Cardiac muscle cell (in vitro differentiated cells and primary cell): Measurements from ENCODE around the gene RPRD1A. TPM values are rescaled to one million over a fixed set of nuclear protein-coding genes. Genes with fewer than 3 reads are reported as not detected.

Experiments
- DNase-seq, 2 donors: peaks; one replicate each; pipeline versions ENCODE4 v3.0.0 to v3.0.0-alpha.2; 2010 to 2017; ENCODE audit warnings: low read depth in 1 of 2, low spot score in 1 of 2
- H3K27ac ChIP-seq: fragments of 200-600 bp; sonication (generic); 2 replicates; pipeline ENCODE4 v1.5.1; 2016
- H3K27me3 ChIP-seq: fragments of 200-600 bp; sonication (generic); 2 replicates; pipeline ENCODE4 v1.6.0; 2016; ENCODE audit warnings: control low read depth
- H3K36me3 ChIP-seq: fragments of 200-600 bp; sonication (generic); 2 replicates; pipeline ENCODE4 v1.5.1; 2016; ENCODE audit warnings: control low read depth
- H3K4me1 ChIP-seq: fragments of 200-600 bp; sonication (generic); 2 replicates; pipeline ENCODE4 v1.8.1; 2017; ENCODE audit warnings: low read depth, mild to moderate bottlenecking, mixed run types
- H3K4me3 ChIP-seq: fragments of 200-600 bp; sonication (generic); 2 replicates; pipeline ENCODE4 v1.5.1; 2016; ENCODE audit warnings: mild to moderate bottlenecking
- H3K9me3 ChIP-seq: fragments of 200-600 bp; sonication (generic); 2 replicates; pipeline ENCODE4 v1.5.1; 2017; ENCODE audit warnings: low read depth, mild to moderate bottlenecking, control low read depth
- CTCF ChIP-seq: IDR thresholded peaks from 2 replicates; pipeline ENCODE4 v1.5.1; 2012; ENCODE audit warnings: low read depth, mild to moderate bottlenecking, low read length
- polyA plus RNA-seq: library from polyadenylated mRNA; unstranded; fragments of >200 nt; fragmentation: Nextera tagmentation; extraction: Ambion mirVana; gene quantifications from 2 replicates; pipeline ENCODE4 v1.2.1, GENCODE V29; 2016
- total RNA-seq: library from RNA; depleted of rRNA; stranded (reverse); fragments of >200 nt; gene quantifications from 2 replicates; pipeline ENCODE4 v1.2.3, GENCODE V29; 2016

The RPRD1A gene
- total and polyA plus RNA-seq, 2 experiments from 2014 or later: 29.5 to 89.3 TPM

- H3K27ac ChIP-seq: no peak overlapping the region
- peak; percentile 94 for TF ChIP-seq CTCF
- H3K4me1 ChIP-seq: no peaks in the 10 kb centered on the region
- no peaks in the 10 kb centered on the region for H3K36me3 ChIP-seq
- H3K27me3 ChIP-seq: no peaks in the 10 kb centered on the region
- H3K4me3 ChIP-seq: peak overlapping the region; percentile 52
- DNase-seq: peak; percentile 76 to 87
- no peaks in the 10 kb centered on the region for H3K9me3 ChIP-seq
Measured at GRCh38 chr18:35949903-35950627, 117.3 kb downstream of the RPRD1A start.

GRCh38 chr18:35949090-35949489 lies 118.3 kb downstream of the RPRD1A start:
- no peak for TF ChIP-seq CTCF
- Histone ChIP-seq H3K9me3 (no peaks in the 10 kb centered on the region), H3K36me3 (no peaks in the 10 kb centered on the region), H3K4me1 (no peaks in the 10 kb centered on the region), H3K27me3 (no peaks in the 10 kb centered on the region), H3K4me3 (no peak overlapping the region), H3K27ac (no peak overlapping the region)
- DNase-seq: no peak

GRCh38 chr18:35948080-35948479 lies 119.3 kb downstream of the RPRD1A start:
- DNase-seq: no peak
- TF ChIP-seq CTCF: no peak
- H3K4me3 ChIP-seq: no peak overlapping the region

GRCh38 chr18:35942661-35943060 lies 124.7 kb downstream of the RPRD1A start:
- H3K36me3 ChIP-seq: no peaks in the 10 kb centered on the region
- H3K4me1 ChIP-seq: no peaks in the 10 kb centered on the region
- no peaks in the 10 kb centered on the region for H3K27me3 ChIP-seq
- no peak for DNase-seq
- no peak for TF ChIP-seq CTCF
- no peaks in the 10 kb centered on the region for H3K9me3 ChIP-seq
- no peak overlapping the region for H3K27ac ChIP-seq
- no peak overlapping the region for H3K4me3 ChIP-seq

More at GRCh38 chr18:35948080-35948479, 119.3 kb downstream of the RPRD1A start:
- no peaks in the 10 kb centered on the region for H3K36me3 ChIP-seq
- no peak overlapping the region for H3K27ac ChIP-seq
- H3K27me3 ChIP-seq: no peaks in the 10 kb centered on the region
- no peaks in the 10 kb centered on the region for H3K9me3 ChIP-seq
- no peaks in the 10 kb centered on the region for H3K4me1 ChIP-seq

GRCh38 chr18:35942133-35942532 lies 125.2 kb downstream of the RPRD1A start:
- DNase-seq: no peak
- no peak overlapping the region for H3K4me3 ChIP-seq
- H3K4me1 ChIP-seq: no peaks in the 10 kb centered on the region
- no peak for TF ChIP-seq CTCF
- H3K27me3 ChIP-seq: no peaks in the 10 kb centered on the region
- H3K36me3 ChIP-seq: no peaks in the 10 kb centered on the region
- H3K9me3 ChIP-seq: no peaks in the 10 kb centered on the region
- no peak overlapping the region for H3K27ac ChIP-seq
